NCI-H2196 treated with DMSO at 0.1 percent for 48 hours (cell line): ENCODE measurements around the gene SPATA6L.

Experiments
- DNase-seq: peaks from one replicate; lab custom pipeline; 2025; ENCODE audit not compliant: unreplicated experiment; lab: John Stamatoyannopoulos, UW

SPATA6L gene

GRCh38 chr9:4666042-4666699 lies at the start of gene SPATA6L:
Gene SPATA6L, minus strand, starts transcription at chr9:4666480. Its CDS starts 230 bp downstream, at chr9:4666250.
- DNase-seq, result peak; percentile 72

- no peak for DNase-seq
Measured at GRCh38 chr9:4714266-4715016, 48.2 kb upstream of the SPATA6L start.

- no peak for DNase-seq
Measured at GRCh38 chr9:4713849-4714248, 47.6 kb upstream of the SPATA6L start.

- DNase-seq, result no peak
Measured at GRCh38 chr9:4709380-4709779, 43.1 kb upstream of the SPATA6L start.

GRCh38 chr9:4706971-4707622 lies 40.8 kb upstream of the SPATA6L start:
- no peak for DNase-seq

- no peak for DNase-seq
Measured at GRCh38 chr9:4706021-4706420, 39.7 kb upstream of the SPATA6L start.

- no peak for DNase-seq
Measured at GRCh38 chr9:4704129-4704528, 37.8 kb upstream of the SPATA6L start.

GRCh38 chr9:4701526-4701925 lies 35.2 kb upstream of the SPATA6L start:
- no peak for DNase-seq

- no peak for DNase-seq
Measured at GRCh38 chr9:4700932-4701331, 34.7 kb upstream of the SPATA6L start.

GRCh38 chr9:4700091-4700490 lies 33.8 kb upstream of the SPATA6L start:
- DNase-seq, result no peak

GRCh38 chr9:4691795-4692194 lies 25.5 kb upstream of the SPATA6L start:
- DNase-seq, result no peak

- DNase-seq, result no peak
Measured at GRCh38 chr9:4690144-4690543, 23.9 kb upstream of the SPATA6L start.

- DNase-seq, result no peak
Measured at GRCh38 chr9:4689687-4690104, 23.4 kb upstream of the SPATA6L start.

GRCh38 chr9:4689021-4689420 lies 22.7 kb upstream of the SPATA6L start:
- no peak for DNase-seq

GRCh38 chr9:4686584-4686983 lies 20.3 kb upstream of the SPATA6L start:
- DNase-seq, result no peak

- no peak for DNase-seq
Measured at GRCh38 chr9:4686112-4686511, 19.8 kb upstream of the SPATA6L start.

GRCh38 chr9:4684820-4685219 lies 18.5 kb upstream of the SPATA6L start:
- no peak for DNase-seq

- no peak for DNase-seq
Measured at GRCh38 chr9:4680750-4681149, 14.5 kb upstream of the SPATA6L start.

GRCh38 chr9:4680173-4680525 lies 13.9 kb upstream of the SPATA6L start:
- DNase-seq, result no peak

- peak; percentile 99 for DNase-seq
Measured at GRCh38 chr9:4679268-4680172, 13.2 kb upstream of the SPATA6L start, which contains the start of gene CDC37L1. Gene CDC37L1, plus strand, starts transcription at chr9:4679569. Its CDS starts 199 bp downstream, at chr9:4679768.

GRCh38 chr9:4678679-4679267 lies 12.5 kb upstream of the SPATA6L start:
- DNase-seq, result peak; percentile 46
